GM12892 (cell line): ENCODE data around the gene HMX1.

Source experiments
- POLR2A ChIP-seq: IDR thresholded peaks from 2 replicates; pipeline ENCODE4 v1.6.1; 2011; ENCODE audit warnings: low read depth, low read length, control low read depth
- POLR2AphosphoS5 ChIP-seq: IDR thresholded peaks from 2 replicates; pipeline ENCODE4 v1.6.1; 2011; ENCODE audit warnings: low read depth, low read length, control low read depth

GRCh38 chr4:8871417-8872401 is at the start of gene HMX1:
- TF ChIP-seq POLR2AphosphoS5 (no peak), POLR2A (no peak)
